GM21515 (cell line): ENCODE data around the gene C10orf105.

Experiments
- ATAC-seq: cut with Tn5 transposase; IDR thresholded peaks from one replicate; pipeline ENCODE4 v1.9.1; 2021; ENCODE audit not compliant: unreplicated experiment

Gene C10orf105

DNA sequence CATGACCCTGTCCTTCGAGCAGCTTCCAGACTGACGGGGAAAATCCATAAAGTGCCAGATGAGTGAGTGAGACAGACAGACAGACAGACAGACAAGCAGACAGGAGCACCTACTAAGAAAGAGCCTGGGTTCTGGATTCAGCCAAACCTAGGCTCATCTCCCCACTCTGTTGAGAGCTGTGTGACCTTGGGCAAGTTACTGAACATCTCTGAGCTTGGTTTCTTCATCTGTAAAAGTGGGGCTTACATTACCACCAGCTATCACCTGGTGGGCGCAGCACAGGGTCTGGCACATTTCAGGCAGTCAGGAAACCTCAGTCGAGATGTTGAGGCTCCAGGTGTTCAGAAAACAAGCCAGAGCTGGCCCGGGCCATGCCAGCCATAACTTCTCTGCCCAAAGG lies 37.6 kb downstream of the C10orf105 start:
- ATAC-seq: no peak

DNA sequence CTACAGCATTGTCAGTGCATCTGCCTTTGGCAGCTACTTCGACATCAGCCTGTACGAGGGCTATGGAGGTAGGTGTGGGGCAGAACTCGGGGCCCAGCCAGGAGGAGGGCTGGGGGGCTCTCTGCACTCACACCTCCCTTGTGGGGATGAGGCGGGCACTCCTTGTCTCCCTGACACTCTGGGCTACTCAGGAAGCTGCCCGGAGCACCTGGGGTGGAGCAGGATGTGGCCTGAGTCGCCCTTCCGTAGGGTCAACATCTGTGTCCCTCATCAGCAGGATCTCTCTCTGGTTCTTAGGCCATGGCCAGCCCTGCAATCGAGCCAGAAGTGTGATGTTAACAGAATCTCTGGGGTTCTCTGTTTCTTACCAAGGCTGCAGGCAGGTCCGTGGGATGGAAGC lies 40.2 kb downstream of the C10orf105 start:
- no peak for ATAC-seq

DNA sequence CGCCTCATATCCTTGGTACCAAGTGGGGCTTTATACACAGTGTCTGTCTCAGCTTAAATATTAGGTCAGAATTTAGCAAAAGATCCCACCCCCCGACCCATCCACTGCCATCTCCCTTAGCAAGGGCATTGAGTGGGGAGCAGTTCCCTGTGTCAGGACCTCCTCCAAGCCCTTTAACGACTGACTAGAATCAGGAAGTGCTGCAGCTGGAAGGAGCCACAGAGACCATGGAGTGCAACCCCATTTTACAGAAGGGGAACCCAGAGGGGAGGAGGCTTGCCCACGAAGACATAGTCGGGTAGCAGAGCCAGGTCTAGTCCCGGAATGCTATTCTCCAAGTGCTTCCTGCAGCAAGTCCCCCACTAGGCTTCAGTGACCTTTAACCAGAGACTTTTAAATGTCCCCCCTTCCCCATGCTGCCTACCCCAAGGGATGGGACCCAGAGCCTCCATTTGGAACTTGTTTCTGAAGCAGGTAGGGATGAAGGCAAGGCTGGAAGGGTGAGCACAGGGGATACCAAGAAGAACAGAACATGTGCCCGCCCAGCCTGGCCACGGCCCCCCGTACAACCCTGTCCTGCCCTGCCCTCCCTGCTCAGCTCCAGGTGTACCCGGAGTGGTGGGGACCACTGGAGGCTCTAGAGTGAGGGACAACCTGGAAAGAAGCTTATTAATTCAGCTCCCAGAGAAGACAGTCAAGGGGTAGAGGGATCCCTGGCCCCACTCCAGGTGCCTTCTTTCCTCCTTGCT lies 41.3 kb downstream of the C10orf105 start:
- no peak for ATAC-seq

DNA sequence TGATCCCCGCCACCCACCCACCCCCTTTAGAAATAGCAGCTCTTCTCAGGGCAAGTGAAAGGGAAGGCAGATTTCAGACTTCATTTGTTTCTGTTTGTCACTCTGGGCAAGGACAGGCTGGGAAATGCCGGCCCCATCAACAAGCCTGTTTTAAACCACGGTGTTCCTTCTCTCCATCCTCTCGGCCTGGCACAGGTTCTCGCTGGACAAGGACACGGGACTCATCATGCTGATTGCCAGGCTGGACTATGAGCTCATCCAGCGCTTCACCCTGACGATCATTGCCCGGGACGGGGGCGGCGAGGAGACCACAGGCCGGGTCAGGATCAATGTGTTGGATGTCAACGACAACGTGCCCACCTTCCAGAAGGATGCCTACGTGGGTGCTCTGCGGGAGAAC lies 42.3 kb downstream of the C10orf105 start:
- ATAC-seq: no peak

DNA sequence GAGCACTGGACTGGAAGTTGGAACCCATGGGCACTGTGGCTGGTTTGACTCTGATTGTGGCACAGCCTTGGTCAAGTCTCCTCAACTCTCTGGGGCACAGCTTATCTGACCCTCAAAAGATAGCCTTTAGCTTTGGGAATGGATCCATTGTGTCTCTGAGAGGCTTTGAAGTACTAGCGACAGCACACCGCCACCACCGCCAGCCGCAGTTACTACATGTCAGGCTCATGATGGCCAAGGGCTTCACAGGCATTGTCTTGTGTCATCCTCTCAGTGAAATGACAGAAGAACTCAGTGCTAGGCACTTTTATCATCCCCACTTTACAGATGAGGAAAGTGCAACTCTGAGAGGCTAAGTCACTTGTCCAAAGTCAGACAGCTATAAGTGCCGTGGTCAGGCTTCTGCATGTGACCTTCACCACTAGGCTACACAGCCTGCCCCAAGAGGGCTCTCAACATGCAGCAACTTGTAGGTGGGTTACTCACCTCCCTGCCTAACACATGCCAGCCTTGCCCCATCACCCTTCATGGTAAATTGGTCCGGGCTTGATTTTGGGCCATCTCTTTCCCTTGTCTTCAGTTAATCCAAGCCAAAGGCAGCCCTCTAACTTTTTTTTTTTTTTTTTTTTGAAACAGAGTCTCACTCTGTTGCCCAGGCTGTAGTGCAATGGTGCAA lies 44.1 kb downstream of the C10orf105 start:
- no peak for ATAC-seq

DNA sequence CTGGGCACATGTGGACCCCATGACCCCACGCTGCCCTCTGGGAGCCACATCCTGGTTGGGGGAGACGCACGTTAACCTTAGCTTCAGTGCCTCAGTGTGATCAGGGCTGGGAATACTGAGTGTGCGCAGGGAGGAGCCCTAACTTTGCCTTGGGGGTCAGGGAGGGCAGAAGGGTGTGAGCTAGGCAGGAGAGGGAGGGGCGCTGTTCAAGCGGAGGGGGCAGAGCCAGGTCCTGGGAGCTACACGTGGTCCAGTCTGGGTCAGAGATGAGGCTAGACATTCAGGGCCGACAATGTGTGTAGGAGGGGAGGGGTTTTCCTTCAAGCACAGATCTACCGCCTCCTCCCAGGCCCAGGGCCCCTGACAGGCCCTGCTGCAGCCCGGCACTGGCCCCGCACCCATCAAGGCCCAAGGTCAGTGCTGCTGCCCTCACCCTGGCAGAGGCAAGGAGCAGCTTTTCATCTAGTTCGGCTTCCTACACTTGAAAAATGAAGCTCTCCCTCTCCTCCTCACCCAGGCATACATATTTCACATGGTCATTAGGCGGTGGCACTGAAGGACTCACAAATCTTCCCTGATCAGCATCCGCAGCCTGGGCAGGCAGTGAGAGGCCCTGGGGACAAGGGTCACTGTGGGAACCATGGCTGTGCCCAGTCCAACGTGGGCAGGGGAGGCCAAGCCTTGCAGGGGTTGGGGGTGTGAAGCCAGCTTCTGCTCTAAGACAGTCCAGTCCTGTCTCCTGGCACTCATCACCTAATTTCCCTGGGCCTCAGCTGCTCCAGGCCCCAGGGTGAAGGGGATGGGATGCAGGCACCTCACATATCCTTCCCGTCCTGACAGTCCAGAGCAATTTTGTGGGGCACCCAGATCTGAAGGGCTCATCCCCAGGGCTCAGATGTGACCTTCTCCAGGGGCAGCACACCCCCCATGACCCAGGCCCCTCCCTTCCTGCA lies 47.3 kb downstream of the C10orf105 start:
- ATAC-seq: no peak

DNA sequence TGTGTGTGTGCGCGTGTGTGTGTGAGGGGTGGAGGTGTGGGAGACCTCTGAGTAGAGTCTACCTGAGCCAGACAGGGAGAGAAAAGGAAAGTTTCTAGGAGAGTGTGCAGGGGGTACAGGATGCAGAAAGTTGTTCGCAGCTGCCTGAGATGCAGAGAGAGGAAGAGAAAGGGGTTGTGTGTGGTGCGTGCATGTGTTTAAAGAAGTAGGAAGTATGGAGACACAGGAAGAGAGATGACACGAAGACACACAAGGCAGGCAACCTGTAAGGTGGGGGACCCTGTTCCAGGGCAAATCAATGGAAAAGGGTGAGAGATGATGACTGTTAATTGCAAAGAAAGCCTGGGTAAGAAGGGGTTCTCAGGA lies 52.2 kb downstream of the C10orf105 start:
- ATAC-seq: no peak

DNA sequence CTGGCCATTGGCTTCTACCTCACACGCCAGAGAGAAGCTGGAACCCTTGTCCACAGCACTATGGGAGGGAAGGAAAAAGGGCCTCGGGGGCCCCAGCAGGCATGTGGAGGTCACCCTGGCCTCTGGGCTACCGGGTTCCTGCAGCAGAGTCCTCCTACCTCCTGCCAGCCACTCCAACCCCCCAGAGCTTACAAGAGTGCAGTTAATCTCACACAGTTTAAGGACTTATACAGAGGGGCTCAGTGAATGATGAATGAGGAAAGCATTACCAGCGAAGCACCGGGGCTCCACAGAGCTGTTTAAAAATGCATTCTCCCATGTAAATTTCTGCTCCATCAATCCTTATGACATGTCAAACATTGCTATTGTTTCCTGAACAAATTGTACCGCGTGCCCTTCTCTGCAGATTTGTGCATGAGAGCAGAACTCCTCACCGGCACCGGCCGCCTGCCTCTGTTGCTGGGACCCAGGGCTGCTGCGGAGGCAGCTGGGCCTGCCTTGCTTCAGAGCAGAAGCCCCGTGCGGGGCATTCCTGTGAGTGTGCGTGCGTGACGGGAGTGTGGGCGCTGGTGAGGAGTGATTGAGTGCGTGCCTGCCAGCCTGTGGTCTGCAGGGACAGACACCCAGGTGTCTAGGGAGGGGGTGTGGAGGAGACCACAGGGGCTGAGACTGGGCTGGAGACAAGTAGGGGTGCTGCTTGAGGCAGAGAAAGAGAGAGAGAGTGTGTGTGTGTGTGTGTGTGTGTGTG lies 52.8 kb downstream of the C10orf105 start:
- ATAC-seq: no peak

DNA sequence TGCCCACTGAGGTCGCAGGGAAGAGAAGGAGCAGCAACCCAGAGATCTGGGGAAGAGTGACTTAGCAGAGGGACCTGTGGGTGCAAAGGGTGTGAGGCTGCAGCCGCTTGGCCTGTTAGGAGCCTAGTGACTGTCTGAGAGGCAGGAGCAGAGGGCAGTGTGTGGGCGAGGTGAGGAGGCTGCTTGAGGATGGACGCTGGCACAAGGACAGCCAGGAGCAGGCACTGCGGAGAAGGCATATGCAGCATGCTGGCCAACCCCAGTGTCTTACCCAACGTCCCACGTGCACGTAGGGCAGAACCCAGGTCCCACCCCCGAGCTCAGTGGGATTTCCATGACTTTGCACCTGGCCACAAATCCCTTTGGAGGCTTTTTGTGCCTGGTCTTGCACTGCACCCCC lies 54.1 kb downstream of the C10orf105 start:
- ATAC-seq: no peak

DNA sequence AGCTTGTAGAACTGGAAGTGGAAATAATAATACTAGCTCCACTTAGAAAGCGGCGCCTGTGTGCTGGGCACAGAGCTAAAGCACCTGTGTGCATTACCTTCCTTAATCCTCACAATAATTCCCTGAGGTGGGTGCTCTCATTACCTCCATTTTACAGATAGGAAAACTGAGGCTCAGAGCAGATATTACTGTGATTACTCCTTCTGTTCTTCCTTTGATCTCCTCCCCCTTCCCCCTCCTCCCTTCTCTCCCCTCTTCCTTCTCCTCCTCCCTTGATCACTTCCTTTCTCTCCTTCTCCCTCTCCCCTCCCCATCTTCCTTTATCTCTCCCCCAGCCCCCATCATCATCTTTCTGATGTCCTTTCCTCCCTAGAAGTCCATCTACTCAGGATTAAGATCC lies 55.0 kb downstream of the C10orf105 start:
- no peak for ATAC-seq

DNA sequence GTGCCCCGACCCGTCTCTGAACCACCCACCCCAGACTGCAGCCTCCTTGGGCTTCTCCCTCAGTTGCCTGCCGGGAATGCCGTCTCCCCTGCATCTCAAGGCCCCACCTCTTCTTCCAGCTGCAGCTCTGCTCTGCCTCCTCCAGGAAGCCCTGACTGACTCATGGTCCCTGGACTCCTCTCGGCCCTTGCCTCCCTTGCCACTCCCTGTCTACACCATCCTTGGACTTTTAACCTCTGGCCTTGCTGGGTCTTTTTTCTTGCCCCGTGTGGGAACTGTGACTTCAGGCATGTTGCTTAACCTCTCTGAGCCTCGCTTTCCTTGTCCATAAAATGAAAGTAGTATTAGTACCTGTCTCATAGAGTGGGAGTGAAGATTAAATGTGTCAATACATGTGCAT lies 56.3 kb downstream of the C10orf105 start:
- ATAC-seq: no peak

DNA sequence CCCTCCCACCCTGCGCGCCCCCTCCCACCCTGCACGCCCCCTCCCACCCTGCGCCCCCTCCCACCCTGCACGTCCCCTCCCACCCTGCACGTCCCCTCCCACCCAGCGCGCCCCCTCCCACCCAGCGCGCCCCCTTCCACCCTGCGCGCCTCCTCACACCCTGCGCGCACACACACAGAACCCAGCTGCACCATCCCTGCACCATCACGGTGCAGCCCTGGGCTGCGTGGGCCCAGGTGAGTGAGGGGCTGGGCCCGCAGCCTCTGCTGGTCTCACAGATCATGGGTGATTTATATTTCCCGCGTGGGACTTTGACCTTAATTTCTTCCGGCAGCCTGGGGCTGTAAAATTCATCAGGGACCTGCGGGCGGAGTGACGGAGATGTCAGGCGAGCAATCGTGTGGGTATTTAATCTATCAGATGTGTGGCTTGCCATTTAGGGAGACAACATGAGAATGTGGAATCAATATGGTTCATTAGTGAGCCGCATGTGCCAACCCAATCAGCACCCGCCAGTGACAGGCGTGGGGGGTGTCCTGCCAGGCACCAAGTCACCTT lies 57.7 kb downstream of the C10orf105 start:
- no peak for ATAC-seq
